Renal cortical epithelial cell (primary cell): ENCODE data around the gene NPPC. TPM values are rescaled to one million over a fixed set of nuclear protein-coding genes. Genes with fewer than 3 reads are reported as not detected.
A peak's percentile ranks its signal among the peaks of the same experiment; 100 is the strongest.

Experiments
- DNase-seq: peaks from one replicate; pipeline ENCODE4 v3.0.0-alpha.2; 2011; ENCODE audit warnings: low read depth
- total RNA-seq: library from RNA; depleted of rRNA; stranded (reverse); fragments of >200 nt; gene quantifications from 2 replicates; pipeline ENCODE4 v1.2.3, GENCODE V29; 2014

Gene NPPC
- total RNA-seq, 1 donor from 2014 or later, result 0.40 TPM

GRCh38 chr2:231935815-231936214, 9.6 kb upstream of the NPPC start:
- DNase-seq, result no peak

DNA sequence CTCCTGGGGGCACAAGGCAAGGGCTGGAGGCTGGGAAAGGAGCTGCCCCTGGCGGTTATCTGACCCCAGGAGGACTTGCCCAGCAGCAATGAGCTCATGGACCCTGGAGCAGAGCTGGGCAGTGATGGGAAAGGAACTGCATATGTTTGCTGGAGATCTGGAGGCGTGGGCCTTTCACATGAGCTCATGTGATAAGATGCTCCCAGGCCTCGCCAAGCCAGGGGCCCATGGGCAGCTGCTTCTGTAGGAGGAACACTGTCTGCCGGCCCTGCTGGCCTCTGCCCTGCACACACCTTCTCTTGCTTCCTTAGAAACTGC, 9.0 kb upstream of the NPPC start:
- no peak for DNase-seq

GRCh38 chr2:231934441-231935206, 8.4 kb upstream of the NPPC start:
- DNase-seq, result no peak

- no peak for DNase-seq
Measured at GRCh38 chr2:231933916-231934401, 7.8 kb upstream of the NPPC start.

GRCh38 chr2:231932985-231933915, 7.1 kb upstream of the NPPC start:
- no peak for DNase-seq

- DNase-seq, result peak; percentile 22
Measured at GRCh38 chr2:231932711-231932970, 6.4 kb upstream of the NPPC start.

DNA sequence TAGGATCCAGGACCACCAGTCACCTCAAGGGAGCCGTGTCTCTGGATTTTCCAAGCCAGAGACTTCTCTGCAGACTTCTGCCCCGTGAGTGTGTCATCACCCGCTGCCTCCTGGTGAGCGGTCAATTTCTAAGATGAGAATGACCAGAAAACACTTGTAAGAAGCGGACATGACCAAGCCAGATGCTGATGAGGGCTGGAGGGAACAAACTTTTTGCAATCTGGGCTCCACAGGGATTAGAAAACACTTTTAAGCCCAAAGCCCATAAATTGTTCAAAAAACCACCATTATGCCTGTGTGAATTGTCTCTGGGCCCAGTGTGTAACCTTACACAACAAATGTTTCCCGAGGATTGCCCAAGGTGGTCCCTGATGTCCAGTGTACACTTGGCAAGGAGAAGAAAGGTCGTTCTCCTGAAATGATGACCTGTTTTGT, 5.3 kb upstream of the NPPC start:
- no peak for DNase-seq

DNA sequence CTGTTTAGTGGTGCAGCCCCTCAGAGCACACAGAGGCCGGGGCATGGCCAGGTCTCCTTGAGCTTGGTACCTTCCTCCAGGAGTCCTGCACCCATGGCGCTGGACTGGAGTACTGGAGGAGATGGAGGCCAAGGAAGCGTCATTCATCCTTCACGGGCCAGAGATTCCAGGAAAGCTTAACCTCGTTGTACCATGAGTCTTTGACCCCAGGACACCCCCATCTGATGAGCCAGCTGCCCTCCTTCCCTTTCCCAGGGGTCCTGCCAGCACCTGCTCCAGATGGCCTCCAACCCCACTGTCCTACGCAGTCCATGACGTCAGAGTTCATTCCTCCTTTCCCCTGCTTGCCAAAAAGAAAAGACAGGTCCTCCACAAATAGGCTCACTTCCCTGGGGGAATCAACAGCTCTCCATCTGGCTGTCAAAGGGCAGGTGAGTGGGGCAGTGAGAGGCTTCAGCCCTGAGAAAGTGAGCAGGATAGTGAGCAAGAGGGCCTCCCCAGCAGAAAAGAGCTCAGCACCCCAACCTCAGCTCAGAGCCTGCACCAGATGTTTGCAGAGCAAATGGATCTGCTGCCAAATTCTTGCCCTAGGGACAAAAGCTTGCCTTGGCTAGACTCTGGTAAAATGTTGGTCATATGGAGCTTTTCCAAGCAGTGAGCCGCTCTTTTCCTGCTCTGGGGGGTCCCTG, 4.5 kb upstream of the NPPC start:
- DNase-seq, result no peak

GRCh38 chr2:231929961-231930592, 3.9 kb upstream of the NPPC start:
- no peak for DNase-seq

DNA sequence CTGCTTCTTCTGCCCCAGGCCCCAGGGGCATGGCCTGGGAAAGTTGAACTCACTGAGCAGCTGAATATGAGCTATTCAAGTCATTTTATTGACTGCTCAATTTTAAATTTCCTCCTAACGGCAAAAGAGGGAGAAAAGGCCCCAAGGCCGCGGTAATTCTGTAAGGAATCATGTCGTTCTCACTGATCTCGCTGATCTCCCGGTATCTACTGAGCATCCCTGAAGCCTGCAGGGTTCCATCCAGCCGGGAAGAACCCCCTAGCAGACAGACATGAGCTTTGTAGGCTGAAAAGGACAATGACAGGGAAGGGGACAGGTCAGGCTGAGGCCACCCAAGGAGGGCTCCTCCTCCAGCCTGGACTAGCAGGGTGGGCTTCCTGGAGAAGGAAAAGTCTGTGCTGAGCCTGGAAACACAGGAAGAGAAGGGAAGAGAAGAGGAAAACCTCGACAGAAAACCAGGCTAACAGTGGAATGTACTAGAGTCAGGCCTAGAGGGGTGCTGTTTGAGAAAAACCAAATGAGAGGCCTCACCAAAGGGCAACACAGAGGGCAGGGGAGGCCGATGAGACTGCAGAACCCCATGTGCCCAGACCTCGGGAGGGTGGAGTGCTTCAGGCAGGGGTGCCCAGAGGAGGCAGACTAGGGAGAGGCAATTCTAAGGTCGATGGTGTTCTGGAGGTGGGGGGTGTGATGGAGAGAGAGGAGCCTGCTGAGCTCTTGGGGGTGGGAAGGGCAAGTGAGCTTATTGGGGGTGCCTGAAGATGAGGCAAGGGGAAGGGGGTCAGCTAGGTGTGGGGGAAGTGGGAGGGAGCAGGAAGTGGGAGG, 2.9 kb upstream of the NPPC start:
- DNase-seq, result no peak

DNA sequence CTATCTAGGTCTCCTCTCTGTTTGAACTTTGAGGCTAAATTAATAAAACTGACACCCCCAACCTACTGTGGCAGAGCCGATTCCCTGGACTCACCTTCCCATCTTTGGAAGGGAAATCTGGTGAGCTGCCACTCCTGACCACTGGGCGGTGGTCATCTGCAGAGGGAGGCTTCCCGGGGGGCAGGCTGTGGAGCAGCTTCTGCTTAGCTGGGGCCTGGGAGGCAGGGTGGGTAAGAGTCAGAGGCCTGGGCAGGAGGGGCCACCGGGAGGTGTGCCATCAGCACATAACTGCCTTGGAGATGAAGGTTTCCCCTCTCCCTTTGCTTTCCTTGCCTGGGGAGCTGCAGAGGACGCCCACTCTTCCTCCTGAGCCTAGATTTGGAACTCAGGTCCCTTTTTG, 2.3 kb upstream of the NPPC start:
- DNase-seq, result no peak

GRCh38 chr2:231927566-231927890, 1.3 kb upstream of the NPPC start:
- DNase-seq, result no peak

DNA sequence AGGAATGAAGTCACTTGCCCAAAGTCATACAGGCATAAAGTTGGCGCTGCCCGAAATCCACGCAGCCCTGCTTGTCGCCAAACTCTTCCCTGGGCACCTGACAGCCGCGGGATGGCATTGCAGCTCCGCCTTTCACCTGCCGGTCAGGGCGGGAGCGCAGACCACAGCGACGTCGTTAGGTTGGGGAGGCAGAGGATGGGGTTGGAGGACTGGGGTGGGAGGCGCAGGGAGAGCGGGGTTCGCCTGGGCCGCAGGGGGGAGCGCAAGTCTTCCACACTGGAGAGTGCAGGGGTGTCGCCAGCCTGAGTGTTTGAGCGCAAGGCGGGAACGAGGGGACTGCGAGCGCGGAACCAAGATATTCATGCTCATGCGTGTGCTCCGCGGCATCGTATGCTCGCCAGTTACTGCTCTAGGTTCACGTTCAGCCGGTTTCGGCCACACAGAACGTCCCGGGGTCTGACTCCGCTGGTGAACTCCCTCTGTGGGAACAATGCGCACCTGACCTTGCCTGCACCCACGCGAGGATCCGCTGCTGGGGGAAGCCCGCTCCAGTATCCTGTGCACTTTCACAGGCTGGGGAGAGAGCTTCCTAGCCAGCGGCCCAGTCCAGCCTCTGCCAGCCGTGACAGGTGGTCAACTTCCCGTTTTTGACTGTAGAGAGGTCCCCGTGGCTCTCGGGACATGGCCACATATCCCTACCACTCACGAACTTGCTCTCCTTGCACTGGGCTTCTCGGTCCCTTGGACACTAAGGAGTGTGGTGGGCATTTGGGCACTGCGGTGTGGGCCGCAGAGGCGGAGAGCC, 767 bp upstream of the NPPC start:
- no peak for DNase-seq

DNA sequence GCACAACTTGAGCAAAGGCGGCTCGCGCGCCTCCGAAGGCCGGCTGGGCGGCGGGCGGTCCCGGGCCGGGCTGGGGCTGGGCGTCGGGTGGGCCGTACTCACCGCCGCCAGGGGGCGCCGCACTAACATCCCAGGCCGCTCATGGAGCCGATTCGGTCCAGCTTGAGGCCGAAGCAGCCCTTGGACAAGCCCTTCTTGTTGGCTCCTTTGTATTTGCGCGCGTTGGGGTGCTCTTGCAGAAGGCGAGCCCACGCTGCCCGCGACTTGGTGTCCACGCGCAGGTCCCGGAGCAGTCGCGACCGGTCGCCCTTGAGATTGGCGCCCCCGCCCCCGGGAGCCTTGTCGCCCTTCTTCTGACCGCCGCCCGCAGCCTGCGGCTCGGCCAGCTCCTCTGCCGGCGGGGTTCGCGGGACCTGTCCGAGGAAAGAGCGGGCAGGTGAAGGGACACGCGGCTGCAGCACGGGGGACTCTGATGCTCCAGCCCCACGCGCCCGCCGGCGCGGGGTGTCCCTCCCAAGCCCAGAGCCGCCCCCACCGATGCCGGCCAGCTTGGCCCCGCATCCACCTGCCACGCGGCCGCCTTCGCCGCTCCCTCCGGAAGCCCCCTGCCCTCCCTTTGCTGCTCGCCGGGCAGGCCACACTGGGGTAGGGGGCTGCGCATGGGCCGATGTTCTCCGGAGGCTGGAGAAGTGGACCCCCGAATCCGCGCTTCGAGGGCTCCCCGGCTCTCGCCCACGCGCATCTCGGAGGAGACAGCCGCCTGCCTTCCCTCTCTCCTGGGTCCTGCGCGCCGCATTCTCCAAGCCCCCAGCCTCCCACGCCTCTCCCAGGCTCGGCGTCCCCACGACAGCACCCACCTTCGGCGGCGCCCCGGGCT, 655 bp downstream of the NPPC start:
- DNase-seq, result peak; percentile 52

DNA sequence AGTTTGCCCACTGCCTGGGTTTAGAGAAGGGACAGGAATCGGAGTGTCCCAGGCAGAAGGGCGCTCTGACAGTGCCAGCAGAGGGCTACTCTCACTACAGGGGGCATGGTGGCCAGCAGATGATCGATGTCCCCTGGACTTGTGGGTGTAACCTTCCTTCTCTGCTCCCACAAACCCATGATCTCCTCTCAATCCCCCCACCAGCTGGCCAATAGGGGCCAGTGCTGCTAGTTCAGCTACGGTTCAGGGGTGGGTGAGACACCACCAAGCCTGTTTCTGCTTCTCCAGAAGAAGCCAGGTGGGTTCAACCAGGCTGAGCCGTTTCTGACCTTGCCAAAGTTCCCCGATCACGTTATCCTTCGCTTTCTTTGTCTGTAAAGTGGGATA, 1.3 kb downstream of the NPPC start:
- no peak for DNase-seq

DNA sequence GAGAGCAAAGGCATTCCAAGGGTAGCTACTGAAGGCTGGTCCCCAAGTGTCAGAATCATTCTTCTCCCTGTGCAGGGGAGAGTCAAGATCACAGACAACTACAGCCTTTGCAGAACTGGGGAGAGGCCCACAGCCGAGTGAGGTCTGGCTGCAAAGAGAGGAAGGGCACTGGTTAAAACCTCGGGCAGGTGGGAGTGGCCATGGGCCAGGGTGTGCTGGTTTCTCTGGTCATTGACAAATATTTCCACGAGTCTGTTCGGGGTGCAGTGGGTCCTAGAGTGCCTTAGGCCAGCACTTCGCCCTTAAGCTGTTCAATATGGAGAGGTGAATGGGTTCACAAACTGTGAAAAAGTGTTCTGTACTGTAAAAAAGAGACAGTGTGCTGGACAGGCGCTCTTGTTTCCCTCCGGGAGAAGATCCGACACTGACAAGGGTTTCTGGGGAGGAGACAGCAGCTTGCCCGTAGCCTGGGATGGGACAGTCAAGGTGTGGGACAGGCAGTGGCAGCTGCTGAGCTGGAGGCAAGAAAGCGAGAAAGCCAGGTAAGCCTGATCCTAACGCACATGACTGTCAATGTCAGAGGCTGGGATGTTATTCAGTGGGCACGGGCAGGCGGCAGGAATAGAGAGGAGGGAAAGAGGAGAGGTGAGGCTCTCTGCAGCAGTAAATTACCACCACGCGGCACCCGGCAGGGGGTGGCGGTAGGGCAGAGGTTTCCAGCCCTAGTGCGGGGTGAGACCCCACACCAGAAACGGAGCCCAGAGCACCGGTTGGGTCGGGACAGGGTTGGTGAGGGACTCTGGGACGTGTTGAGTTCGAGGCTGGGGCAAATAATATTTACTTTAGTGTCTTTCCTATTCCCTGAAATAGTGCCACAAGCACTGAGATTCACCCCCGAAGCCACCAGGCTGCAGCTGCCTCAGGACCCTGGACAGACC, 2.0 kb downstream of the NPPC start:
- DNase-seq, result no peak

DNA sequence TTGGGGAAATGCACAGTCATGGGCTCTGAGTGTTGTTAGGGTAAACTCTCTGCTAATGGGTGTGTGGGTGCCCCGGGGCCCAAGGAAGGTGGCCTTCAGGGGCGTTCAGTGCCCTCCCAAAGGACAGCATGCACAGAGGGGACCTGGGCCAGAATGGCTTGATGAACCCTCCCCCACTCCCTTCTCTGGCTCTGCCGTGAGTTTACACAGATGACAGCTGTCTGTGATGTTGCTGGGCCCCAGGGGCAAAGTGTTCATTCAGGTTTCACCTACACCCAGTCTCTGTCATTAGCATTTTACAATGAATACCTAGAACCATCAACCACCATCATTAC, 3.2 kb downstream of the NPPC start:
- DNase-seq, result no peak

DNA sequence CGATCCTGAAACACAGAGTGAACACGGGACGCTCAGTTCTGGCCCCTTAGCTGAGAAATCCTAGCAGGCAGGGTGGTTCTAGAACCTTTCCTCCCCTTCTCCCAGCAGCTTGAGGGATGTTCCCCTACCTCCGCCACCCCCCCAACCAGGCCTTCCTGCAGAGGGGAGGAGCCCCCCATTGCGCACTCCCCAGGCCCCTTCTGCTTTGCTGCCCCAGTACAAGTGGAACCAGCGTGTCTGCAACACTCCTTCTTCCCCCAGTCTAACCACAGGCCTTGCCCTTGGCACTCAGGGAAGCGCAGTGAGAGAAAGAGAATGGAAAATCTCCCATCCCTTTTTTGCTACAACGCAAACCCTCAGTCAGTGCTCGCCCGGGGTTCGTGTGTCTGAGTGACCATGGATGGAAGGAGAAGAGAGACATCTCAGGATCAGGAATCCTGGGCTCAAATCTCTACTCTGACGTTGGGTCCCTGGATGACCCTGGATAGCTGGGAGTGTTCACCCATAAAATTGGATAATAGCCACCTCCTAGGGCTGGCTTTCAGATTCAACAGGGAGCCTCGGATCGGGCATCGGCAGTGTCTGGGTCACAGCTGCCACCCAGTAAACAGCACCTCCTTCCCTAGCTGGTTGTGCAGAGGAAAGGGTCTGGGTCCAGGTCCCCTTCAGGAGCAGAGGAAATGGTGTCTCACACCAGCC, 3.7 kb downstream of the NPPC start:
- DNase-seq, result no peak
